ENCODE data around the gene CA5A. TPM values are rescaled to one million over a fixed set of nuclear protein-coding genes. Genes with fewer than 3 reads are reported as not detected.

The CA5A gene
- total and polyA plus RNA-seq, 2 of the 13 experiments (the other 11 are each of a cell fraction or from before 2014, with no cell fraction given): 66.8 to 106 TPM

DNA sequence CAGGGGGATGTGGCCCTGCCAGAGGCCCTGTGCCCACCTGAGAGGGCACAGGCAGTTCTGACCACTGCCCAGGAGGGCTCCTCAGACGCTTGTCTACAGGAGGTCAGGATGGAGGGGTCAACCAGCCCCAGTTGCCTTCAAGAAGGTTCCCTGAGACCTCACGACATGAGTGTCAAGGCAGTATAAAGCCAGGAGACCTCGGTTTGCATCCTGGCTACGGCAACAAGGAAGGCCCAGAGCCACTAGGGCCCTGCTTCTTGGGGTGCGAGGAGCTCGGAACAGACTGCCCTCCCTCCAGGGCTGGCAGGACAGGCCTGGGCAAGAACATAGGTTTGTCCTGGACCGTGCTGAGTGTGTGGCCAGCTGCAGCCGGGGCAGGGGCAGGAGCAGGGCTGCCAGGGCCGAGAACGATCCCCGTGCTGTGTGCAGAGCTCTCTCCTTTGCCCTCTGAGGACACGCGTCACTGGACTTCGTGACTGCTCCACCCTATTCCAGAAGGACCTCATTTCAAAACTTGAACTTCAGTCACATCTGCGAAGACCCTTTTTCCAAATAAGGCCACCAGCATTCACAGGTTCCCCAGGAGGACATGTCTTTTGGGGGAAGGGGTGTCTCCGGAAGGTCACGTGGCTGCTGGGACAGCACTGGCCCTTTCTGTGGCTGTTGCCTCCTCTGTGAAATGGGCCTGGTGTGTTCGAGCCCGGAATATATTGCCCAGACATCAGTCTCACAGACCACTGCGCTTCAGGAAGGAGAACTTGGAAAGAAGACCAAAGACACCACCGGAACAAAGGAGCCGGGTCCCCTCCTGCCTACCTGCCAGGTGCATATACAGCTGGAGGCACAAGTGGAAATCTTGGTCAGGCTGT, 94.8 kb downstream of the CA5A start (continued):
- TF ChIP-seq HNRNPL (IDR thresholded peaks at IDR 0.05; ENCODE audit: low read depth, low read length): 0 out of 2 replicates have a peak, but pooled peaks have one; percentile 23
- TF ChIP-seq SRSF1 (optimal IDR thresholded peaks at IDR 0.05; ENCODE audit: low read depth, low read length): no peak
- TF ChIP-seq, protein P1, sequence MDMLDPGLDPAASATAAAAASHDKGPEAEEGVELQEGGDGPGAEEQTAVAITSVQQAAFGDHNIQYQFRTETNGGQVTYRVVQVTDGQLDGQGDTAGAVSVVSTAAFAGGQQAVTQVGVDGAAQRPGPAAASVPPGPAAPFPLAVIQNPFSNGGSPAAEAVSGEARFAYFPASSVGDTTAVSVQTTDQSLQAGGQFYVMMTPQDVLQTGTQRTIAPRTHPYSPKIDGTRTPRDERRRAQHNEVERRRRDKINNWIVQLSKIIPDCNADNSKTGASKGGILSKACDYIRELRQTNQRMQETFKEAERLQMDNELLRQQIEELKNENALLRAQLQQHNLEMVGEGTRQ (IDR thresholded peaks at IDR 0.05; ENCODE audit: low read depth, low read length): no peak
- TF ChIP-seq, protein P1 (CRISPR knock-in tag; IDR thresholded peaks at IDR 0.05; ENCODE audit: borderline replicate concordance): no peak
- TF ChIP-seq ZNF761 (CRISPR knock-in tag; conservative IDR thresholded peaks at IDR 0.05): no peak
- no peak for TF ChIP-seq POLR2AphosphoS5 (IDR thresholded peaks at IDR 0.05; ENCODE audit: low read depth, low read length)
- TF ChIP-seq ZNF737 (CRISPR knock-in tag; IDR thresholded peaks at IDR 0.05; ENCODE audit: borderline replicate concordance): peak; percentile 73; the same call in 1 of the 2 replicates
- no peak for TF ChIP-seq RXRB (CRISPR knock-in tag; IDR thresholded peaks at IDR 0.05; ENCODE audit: borderline replicate concordance)
- peak; percentile 77; the same call in 1 of the 2 replicates for TF ChIP-seq SRF (IDR thresholded peaks at IDR 0.05; ENCODE audit: low read depth, low read length)
- TF ChIP-seq PAWR (CRISPR knock-in tag; IDR thresholded peaks at IDR 0.05; ENCODE audit: borderline replicate concordance): peak; percentile 28; the same call in 1 of the 2 replicates
- TF ChIP-seq NRL (CRISPR knock-in tag; IDR thresholded peaks at IDR 0.05; ENCODE audit: borderline replicate concordance): peak; percentile 43; the same call in 1 of the 2 replicates
- TF ChIP-seq SMAD3 (CRISPR knock-in tag; IDR thresholded peaks at IDR 0.05): no peak
- peak; percentile 51; the same call in 1 of the 2 replicates for TF ChIP-seq TMF1 (CRISPR knock-in tag; IDR thresholded peaks at IDR 0.05; ENCODE audit: low read depth)
- TF ChIP-seq, protein P2, sequence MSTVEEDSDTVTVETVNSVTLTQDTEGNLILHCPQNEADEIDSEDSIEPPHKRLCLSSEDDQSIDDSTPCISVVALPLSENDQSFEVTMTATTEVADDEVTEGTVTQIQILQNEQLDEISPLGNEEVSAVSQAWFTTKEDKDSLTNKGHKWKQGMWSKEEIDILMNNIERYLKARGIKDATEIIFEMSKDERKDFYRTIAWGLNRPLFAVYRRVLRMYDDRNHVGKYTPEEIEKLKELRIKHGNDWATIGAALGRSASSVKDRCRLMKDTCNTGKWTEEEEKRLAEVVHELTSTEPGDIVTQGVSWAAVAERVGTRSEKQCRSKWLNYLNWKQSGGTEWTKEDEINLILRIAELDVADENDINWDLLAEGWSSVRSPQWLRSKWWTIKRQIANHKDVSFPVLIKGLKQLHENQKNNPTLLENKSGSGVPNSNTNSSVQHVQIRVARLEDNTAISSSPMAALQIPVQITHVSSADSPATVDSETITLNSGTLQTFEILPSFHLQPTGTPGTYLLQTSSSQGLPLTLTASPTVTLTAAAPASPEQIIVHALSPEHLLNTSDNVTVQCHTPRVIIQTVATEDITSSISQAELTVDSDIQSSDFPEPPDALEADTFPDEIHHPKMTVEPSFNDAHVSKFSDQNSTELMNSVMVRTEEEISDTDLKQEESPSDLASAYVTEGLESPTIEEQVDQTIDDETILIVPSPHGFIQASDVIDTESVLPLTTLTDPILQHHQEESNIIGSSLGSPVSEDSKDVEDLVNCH (CRISPR knock-in tag; IDR thresholded peaks at IDR 0.05): no peak
- no peak for TF ChIP-seq IRF2 (CRISPR knock-in tag; IDR thresholded peaks at IDR 0.05)
- TF ChIP-seq ESRRA (CRISPR knock-in tag; IDR thresholded peaks at IDR 0.05; ENCODE audit: low read depth): no peak
- TF ChIP-seq TAF1 (CRISPR knock-in tag; IDR thresholded peaks at IDR 0.05): no peak
- TF ChIP-seq, protein P3, sequence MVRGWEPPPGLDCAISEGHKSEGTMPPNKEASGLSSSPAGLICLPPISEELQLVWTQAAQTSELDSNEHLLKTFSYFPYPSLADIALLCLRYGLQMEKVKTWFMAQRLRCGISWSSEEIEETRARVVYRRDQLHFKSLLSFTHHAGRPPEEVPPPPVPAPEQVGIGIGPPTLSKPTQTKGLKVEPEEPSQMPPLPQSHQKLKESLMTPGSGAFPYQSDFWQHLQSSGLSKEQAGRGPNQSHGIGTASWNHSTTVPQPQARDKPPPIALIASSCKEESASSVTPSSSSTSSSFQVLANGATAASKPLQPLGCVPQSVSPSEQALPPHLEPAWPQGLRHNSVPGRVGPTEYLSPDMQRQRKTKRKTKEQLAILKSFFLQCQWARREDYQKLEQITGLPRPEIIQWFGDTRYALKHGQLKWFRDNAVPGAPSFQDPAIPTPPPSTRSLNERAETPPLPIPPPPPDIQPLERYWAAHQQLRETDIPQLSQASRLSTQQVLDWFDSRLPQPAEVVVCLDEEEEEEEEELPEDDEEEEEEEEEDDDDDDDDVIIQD (CRISPR knock-in tag; IDR thresholded peaks at IDR 0.05; ENCODE audit: low read depth): no peak
- TF ChIP-seq POGZ (CRISPR knock-in tag; IDR thresholded peaks at IDR 0.05): no peak
- TF ChIP-seq, protein P4, sequence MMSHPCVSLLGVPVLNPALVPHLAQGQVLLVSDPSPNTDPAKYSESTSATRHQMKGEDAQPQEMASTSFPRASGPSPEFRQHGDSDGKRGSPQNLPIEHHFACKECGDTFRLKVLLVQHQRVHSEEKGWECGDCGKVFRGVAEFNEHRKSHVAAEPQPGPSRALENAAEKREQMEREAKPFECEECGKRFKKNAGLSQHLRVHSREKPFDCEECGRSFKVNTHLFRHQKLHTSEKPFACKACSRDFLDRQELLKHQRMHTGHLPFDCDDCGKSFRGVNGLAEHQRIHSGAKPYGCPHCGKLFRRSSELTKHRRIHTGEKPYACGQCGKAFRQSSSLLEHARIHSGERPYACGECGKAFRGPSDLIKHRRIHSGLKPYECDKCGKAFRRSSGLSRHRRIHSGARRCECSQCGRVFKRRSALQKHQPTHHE (CRISPR knock-in tag; IDR thresholded peaks at IDR 0.05; ENCODE audit: borderline replicate concordance): no peak
- peak; percentile 89 for TF ChIP-seq SMAD1 (CRISPR knock-in tag; IDR thresholded peaks at IDR 0.05; ENCODE audit: borderline replicate concordance, low read depth)
- TF ChIP-seq ZNF768 (CRISPR knock-in tag; IDR thresholded peaks at IDR 0.05): peak; percentile 55; the same call in 1 of the 2 replicates
